DOHH2 (cell line): ENCODE results near the gene DNAJB6.

Experiments
- EZH2phosphoT487 ChIP-seq: fragments of 200-600 bp; sonication (generic); IDR thresholded peaks from 2 replicates; pipeline ENCODE4 v1.6.1; 2017; ENCODE audit warnings: borderline replicate concordance, mild to moderate bottlenecking, antibody characterized with exemption, low read length, moderate library complexity, mixed read lengths
- TF ChIP-seq, protein P1 (sequence below): fragments of 200-600 bp; sonication (generic); IDR thresholded peaks from one replicate; pipeline ENCODE4 v1.5.1; 2014; ENCODE audit warnings: antibody characterized with exemption, mild to moderate bottlenecking, low read depth, low read length; ENCODE audit not compliant: poor library complexity, severe bottlenecking

GRCh38 chr7:157358041-157358752 lies 21.4 kb downstream of the DNAJB6 start:
- TF ChIP-seq, protein P1, sequence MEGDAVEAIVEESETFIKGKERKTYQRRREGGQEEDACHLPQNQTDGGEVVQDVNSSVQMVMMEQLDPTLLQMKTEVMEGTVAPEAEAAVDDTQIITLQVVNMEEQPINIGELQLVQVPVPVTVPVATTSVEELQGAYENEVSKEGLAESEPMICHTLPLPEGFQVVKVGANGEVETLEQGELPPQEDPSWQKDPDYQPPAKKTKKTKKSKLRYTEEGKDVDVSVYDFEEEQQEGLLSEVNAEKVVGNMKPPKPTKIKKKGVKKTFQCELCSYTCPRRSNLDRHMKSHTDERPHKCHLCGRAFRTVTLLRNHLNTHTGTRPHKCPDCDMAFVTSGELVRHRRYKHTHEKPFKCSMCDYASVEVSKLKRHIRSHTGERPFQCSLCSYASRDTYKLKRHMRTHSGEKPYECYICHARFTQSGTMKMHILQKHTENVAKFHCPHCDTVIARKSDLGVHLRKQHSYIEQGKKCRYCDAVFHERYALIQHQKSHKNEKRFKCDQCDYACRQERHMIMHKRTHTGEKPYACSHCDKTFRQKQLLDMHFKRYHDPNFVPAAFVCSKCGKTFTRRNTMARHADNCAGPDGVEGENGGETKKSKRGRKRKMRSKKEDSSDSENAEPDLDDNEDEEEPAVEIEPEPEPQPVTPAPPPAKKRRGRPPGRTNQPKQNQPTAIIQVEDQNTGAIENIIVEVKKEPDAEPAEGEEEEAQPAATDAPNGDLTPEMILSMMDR = no peak
- TF ChIP-seq EZH2phosphoT487 = no peak
